GM18873 (cell line): ENCODE measurements around the gene CCNG2.
"Not testable (repeated sequence)": the region's sequence is repeated elsewhere in the genome, so short reads cannot be mapped to it uniquely, and the experiment has no call there.

Source experiments
- ATAC-seq: cut with Tn5 transposase; IDR thresholded peaks from one replicate; pipeline ENCODE4 v1.9.1; 2021; ENCODE audit warnings: mild to moderate bottlenecking, moderate library complexity, moderate number of reproducible peaks; ENCODE audit not compliant: unreplicated experiment, low FRiP score

Gene CCNG2, protein sequence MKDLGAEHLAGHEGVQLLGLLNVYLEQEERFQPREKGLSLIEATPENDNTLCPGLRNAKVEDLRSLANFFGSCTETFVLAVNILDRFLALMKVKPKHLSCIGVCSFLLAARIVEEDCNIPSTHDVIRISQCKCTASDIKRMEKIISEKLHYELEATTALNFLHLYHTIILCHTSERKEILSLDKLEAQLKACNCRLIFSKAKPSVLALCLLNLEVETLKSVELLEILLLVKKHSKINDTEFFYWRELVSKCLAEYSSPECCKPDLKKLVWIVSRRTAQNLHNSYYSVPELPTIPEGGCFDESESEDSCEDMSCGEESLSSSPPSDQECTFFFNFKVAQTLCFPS

DNA sequence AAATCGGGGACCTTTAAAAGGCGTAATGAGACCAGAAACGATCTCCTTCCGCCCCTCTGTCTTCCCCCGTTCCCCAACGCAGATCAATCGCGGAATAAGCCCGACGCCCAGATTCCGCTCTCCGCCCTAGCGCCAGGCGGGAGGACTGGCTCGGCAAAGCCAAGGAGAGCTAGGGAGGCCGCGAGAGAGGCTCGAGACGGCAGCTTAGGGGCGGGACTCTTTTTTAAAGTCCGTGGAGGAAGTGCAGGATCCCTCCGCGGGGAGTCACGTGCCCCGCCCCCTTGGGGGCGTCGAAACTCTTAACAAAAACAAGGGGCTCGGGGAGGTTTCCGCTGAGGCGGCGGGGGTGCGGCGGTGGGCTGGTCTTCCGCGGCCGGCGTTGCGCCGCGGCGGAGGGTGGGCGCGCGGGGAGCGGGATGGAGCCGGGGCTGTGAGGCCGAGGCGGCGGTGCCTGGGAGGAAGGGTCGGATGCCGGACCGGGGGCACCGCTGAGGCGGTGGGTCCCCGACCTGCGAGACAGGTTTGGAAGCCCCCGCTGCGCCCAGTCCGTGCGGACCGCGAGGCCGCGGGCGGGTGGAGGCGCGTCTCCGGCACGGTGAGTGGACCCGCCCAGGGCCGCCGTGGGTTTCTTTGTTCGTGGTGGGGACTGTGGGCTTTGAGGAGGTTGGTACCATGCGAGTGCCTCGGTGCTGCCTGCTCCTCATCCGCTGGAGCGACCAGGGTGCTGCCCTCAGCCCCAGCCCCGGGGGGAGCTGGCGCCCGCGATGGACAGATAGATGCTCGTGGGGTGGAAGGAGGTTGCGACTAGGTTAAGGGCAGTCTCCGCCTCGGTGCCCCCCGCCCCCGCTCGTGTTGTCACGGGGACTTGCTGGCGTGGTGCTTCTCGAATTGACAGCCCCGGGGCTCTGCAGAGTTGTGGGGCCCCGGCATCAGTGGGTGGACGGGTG is at the start of gene CCNG2:
CCNG2 (plus strand) TSS at position 296 of the 947 bp plus-strand sequence. CDS start 1,326 bp downstream, outside the sequence.
- peak; percentile 15 for ATAC-seq

DNA sequence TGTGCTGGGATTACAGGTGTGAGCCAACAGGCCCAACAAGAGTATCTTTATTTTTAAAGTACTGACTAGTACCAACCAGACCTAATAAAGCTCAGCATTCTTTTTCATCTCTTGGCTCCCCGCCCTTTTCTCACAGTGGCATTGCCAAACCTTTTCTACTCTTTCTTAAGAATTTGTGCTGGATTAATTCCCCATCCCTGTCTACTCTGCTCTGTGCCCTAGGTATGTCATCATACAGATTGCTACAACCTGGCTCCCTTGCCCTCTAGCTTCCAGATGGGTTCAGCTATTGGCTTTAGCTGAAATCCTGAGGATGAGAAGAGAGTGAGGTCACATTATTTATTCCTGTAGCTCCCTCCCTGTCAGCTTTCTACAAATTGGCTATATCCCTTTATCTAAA is 46.3 kb upstream of the CCNG2 start:
- no peak for ATAC-seq

DNA sequence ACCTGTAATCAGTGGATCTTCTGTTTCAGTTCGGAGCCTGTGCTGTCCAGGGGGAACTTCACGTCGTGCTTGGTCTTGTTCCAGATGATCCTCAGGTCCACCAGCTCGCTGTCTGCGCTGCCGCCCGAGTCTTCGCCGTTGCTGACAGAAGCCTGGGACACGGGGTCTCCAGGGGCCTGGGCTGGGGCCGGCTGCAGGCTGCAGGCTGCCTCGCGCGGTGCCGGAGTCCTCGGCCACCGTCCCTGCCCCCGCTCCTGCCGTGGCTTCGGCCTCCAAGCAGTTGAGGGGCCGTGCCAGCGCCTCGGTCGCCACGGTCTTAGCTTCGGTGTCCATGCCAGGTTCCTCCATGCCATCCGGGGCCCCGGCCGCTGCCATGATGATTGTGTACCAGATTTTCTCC is 43.9 kb upstream of the CCNG2 start:
- no peak for ATAC-seq

DNA sequence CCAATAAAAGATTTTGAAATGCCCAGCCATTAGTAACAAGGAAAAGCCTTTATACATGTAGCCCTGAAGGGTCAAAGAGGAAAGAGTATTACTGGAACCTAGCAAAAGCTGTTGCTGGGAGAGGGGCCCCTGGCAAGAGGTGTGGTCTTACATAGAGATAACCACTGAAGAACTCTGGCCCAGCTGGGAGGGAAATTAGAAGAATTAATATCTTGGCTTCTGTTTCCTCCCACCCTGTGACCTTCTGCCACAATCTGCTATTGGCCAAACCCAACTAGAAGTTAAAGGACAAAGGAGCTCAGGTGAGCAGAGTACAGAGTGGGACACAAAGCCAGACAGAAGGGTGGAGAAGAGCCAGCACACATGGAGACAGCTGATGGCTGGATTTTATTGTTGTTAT is 39.3 kb upstream of the CCNG2 start:
- ATAC-seq: no peak

DNA sequence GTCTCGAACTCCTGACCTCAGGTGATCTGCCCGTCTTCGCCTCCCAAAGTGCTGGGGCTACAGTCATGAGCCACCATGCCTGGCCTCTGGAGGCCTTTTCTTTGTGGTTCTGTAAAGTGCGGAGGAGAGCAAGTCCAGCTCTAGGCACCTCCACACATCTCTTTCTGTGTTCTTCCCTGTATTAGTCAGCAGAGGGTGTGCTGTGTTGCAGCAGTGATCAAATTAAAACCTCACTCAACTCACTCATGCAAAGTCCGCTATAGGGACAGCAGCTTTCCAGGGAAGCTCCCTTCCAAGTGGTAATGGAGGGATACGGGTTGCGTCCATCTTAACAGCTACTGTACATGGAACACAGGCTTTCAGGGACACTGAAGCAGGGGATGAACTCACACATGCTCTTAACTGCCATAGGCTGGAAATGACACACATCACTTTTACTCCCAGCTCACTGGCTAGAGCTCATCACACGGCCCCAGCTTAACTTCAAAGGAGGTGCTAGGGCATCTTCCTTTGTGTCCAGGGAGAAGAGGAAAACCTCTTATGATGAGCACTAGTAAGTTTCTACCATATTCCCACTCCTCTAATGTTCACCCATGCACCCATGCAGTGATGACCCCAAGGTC is 36.0 kb upstream of the CCNG2 start:
- peak; percentile 55 for ATAC-seq

DNA sequence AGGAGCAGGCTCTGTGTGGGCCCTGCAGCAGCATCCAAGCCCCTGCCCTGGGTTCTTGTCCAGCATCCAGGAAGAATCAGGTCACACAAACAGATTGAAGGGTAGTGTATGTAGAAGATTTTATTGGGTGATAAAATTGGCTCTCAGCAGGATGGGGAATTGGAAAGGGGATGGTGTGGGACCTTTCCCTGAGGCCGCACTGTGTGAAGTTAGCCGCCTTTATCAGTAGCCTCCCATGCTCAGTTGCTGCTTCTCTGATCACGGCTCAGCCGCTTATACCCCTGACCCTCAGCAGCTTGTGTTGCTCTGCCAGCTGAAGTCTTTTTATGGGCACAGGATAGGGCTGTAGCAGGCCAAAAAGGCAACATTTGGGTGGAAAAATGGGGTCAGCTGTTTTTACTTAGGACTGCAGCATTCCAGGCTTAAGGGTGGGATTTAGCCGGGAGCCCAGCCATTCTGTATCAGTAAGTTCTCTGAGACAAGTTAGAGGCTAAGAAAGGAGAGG is 35.2 kb upstream of the CCNG2 start:
- no peak for ATAC-seq

DNA sequence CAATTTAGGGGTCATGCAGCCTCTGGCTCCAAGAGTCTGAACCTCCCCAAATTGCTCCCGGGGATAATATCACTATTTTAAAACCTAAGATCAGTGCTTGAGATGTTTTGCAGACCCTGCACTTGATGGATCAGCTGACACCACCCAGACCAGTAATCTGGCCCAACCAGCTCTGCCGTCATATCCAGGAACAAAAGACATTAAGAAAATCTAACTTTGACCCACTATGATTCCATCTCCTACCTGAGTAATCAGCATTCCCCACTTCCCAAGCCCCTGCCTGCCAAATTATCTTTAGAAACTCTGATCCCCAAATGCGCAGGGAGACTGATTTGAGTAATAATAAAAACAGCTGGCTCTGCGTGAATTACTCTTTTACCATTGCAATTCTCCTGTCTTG is 34.4 kb upstream of the CCNG2 start:
- ATAC-seq: no peak

DNA sequence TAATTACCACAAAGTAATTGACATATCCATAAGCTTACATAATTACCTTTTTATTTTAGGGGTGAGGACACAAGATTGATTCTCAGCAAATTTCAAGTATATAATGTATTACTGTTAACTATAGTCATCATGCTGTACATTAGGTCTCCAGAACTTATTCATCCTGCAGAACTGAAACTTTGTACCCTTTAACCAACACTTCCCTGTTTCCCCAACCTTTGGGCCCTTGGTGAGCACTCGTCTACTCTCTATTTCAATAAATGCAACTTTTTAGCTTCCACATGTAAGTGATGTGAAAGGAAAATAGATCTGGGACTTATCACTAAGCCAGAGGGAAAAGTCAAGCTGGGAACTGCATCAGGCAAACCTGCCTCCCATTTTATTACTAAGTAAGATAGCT is 33.6 kb upstream of the CCNG2 start:
- no peak for ATAC-seq

DNA sequence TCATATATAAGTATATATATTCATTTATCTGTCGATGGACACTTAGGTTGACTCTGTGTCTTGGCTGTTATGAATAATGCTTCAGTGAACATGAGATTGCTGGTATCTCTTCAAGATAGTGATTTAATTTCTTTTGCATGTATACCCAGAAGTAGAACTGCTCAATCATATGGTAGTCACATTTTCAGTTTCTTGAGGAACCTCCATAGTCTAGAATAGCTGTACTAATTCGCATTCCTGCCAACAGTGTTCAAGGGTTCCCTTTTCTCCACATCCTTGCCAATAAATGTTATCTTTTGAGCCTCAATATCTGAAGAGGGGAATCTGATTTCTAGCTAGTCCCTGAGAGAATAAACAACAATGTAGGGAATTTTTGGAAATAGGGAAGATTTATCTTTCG is 32.4 kb upstream of the CCNG2 start:
- no peak for ATAC-seq

DNA sequence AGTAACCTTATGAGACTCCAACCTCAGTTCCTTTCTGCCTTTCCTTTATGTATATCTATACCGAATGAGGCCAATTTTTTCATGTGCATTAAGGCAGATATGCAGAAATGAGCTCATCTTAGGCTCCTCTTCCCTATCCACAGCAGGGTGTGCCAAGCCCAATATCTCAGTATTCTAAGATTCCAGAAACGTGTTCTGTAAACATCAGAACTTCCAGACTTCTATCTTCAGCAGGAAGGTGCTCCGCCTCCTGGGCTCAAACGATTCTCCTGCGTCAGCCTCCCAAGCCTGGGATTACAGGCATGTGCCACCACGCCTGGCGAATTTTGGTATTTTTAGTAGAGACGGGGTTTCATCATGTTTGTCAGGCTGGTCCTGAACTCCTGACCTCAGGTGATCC is 31.0 kb upstream of the CCNG2 start:
- ATAC-seq: no peak

DNA sequence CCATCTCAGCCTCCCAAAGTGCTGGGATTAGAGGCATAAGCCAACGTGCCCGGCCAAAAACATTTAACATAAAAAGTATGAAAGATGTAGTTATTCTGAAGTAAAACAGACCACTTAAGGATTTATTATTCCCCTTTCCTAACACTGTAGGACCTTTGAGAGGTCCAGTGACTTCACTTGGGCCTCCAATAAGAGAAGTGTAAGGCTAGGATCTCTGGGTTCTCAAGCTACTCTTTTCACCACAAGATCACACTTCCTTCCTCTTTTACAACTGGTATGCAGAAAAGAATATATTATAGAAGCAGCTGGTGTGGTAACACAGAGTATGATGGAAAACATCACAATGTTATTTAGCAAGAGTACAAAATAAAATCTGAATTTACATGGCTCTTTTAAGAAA is 30.2 kb upstream of the CCNG2 start:
- no peak for ATAC-seq

DNA sequence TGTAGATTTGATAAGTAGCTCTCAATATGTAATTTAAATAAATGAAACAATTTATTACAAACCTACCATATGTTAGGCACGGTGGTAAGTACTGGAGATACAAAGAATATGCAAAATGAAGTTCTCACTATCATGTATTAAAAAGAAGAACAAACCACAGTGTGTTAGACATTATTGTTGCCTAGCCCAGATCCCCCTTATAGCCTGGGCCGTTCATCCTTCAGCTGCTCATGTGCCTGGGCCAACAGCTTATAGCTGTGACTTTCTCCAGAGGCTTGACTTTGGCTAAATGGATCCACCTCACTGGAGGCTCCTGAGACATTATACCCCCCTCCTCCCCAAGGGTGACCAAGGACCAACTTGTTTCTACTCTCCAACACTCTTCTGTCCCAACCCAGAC is 29.8 kb upstream of the CCNG2 start:
- no peak for ATAC-seq

DNA sequence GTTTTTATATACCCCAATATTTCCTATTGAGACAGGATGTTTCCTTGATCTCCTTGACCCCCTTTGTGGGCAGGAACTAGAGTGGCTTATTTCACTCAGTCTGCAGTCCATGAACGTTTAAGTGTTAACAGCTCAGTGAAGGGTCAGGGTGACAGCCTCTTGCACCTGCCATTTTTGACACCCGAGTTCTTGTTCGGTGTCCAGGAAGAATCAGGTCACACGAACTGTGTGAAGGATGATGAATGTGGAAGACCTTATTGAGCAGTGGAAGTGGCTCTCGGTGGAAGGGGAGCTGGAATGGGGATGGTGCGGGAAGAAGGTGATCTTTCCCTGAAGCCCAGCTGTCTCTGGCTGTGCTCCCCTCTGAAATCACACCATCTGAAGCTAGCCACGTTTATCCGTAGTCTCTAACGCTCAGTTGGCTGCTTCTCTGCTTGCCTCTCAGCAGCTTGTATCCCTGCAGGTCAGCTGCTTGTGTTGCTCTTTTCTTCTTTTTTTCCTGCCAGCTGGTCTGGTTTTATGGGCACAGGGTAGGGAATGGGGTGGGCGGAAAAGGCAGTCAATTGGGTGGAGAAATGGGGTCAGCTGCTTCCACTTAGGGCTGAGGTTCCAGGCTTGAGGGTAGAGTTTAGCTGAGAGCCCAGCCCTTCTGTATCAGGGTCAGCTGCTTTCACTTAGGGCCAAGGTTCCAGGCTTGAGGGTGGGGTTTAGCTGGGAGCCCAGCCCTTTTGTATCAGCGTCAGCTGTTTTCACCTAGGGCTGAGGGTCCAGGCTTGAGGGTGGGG is 29.0 kb upstream of the CCNG2 start:
- ATAC-seq: no peak

DNA sequence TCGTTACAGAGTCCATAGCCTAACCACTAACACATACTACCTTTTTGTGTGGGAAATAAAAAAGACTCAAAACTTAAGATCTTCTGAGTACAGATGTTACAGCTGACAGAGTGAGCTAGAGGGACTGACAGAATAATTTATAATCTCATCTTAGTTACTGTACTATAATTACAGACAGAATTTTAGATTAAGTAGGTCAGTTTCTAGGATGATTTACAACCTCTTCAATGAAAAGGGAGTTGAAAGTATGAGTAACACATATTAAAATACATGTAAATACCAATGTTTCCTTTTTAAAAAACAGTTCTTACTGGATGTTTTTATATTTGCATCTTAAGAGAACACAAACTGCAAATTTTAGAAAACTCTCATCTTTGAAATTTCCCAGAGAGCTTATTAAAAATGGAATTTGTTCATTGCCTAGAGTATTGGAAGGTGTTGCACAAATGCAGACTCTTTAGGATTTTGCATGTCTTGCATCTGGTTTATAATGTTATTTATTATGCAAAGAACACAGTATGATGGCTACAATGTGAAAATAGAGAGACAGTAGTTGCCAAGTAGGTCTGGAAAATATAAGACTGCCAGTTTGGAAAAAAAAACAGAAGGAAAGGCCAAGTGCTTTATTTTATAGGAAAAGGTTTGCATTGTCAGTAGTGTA is 24.2 kb upstream of the CCNG2 start:
- ATAC-seq: no peak

DNA sequence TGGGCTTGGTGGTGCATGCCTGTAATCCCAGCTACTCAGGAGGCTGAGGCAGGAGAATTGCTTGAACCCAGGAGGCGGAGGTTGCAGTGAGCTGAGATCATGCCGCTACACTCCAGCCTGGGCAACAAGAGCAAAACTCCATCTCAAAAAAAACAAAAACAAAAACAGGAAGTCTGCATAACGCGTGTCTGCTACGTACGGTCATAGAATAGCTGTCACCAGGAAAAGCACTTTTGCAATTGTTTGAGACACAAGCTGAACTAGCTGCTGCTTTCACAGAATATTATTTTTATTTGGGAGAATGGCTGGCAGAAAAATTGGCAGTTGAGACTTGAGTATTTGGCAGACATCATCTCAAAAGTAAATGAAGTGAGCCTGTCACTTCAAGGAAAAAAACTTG is 19.6 kb upstream of the CCNG2 start:
- not testable (repeated sequence) for ATAC-seq

DNA sequence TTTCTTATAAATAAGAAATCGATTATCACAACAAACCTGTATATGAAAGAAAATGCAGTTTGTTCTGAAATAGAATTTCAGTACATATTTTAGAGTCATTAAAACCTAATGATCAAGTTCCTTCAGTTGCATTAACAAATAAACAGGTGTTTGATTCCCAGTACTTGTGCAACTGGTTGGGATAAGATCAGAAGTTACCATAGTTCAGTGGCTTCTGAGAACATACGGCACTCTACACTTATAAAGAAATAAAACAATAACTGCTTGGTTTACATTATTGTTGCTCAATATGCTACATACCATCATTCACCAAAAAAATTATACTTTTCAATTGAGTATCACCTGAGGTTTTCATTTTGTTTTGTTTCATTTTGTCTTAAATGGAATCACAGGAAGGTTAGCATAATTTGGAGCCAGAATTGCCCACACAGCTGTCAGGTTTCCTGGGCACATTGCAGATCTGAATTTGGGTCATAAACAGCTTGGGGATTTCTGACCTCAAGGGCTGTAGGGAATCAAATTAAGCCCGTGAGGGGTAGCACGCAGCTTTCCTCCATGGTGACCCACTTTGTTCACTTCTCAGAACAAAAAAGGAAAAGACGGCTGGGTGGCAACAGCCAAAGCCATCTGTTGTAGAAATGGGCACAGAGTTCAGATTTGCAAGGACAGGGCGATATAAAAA is 14.9 kb upstream of the CCNG2 start:
- ATAC-seq: no peak

DNA sequence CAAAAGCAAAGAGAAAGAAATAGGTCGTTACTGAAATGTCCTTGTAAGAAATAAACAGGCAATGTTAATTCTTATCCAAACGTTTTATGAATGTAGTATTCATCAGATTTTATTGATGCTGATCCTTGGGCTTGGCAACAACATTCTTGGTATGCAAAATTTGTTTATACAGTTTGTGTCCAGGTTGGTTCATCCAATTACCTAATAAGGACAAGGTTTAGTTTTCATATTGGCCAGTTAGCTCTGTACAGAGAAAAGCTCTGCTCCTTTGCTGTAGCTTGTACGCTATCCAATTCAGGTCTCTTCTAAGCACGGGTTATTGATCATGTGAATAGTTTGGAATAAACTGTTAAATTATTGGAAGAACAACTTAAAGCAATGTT is 14.4 kb upstream of the CCNG2 start:
- no peak for ATAC-seq

DNA sequence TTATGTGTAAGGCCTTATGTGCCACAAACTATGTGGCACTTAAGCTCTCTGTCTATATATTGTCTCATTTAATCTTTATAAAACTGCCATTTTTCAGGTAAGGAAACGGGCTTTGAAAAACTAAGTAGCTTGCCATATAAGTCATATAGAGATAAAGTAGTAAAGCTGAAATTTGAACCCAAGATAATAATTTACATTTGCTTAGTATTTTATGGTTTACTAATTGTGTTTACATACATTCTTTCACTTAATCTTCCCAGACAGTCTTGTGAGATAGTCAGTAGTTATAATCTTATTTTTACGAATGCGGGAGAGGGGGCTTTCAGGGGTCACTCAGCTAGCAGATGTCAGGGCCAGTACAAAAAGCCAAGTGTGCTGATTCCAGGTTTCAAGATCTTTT is 13.9 kb upstream of the CCNG2 start:
- no peak for ATAC-seq

DNA sequence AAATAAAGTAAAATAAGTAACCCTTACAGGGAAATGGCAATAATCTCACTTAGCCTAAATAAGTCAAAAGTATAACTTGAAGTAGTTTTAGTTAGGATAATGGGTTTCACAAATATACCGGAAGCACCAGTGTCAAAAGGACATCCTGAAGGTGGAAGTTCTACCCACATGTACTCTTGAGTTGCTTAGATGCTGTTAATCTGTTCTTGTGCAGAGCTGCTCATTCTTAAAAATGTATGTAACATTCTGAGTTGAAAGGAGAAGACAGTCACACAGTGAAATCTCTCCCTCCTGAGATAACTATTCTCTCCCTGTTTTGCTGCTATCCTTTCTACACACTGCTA is 11.2 kb upstream of the CCNG2 start:
- ATAC-seq: no peak
